Caco-2 (cell line): Measurements from ENCODE around the gene ZNF746. TPM values are rescaled to one million over a fixed set of nuclear protein-coding genes. Genes with fewer than 3 reads are reported as not detected.

Experiments used
- BruUV-seq: library from RNA; stranded (reverse); fragments of 400-500 nt; replicated peaks from 2 replicates; lab custom pipeline; 2021; lab: Mats Ljungman, UMichigan
- CTCF ChIA-PET: fragments of 300-600 bp; sonication (Branson Sonifier 250); formaldehyde crosslinking; loops from one replicate; lab custom pipeline; 2022; ENCODE audit warnings: antibody characterized with exemption; lab: Charles Lee
- POLR2A ChIA-PET: fragments of 300-600 bp; sonication (Branson Sonifier 250); formaldehyde crosslinking; loops from one replicate; lab custom pipeline; 2022; ENCODE audit warnings: antibody characterized with exemption; lab: Charles Lee
- DNase-seq, 2 experiments: peaks; one replicate each; pipeline versions ENCODE4 v3.0.0 to v3.0.0-alpha.2; 2020 to 2022
- H3K27me3 ChIP-seq: replicated peaks from 2 replicates; pipeline ENCODE4 v1.6.0; 2011; ENCODE audit warnings: low read length; ENCODE audit not compliant: control insufficient read depth, insufficient read depth
- H3K36me3 ChIP-seq: 2 replicates; pipeline ENCODE4 v1.5.1; 2011; ENCODE audit warnings: low read length; ENCODE audit not compliant: control insufficient read depth, insufficient read depth
- H3K4me1 ChIP-seq: fragments of 250-450 bp; sonication (Bioruptor Pico); 2 replicates; pipeline ENCODE4 v1.5.1; 2020; ENCODE audit warnings: mild to moderate bottlenecking
- H3K4me3 ChIP-seq: 2 replicates; pipeline ENCODE4 v1.5.1; 2011; ENCODE audit warnings: low read depth, mild to moderate bottlenecking, control low read depth, low read length
- H3K9me3 ChIP-seq: fragments of 250-450 bp; sonication (Bioruptor Pico); 2 replicates; pipeline ENCODE4 v1.5.1; 2020; ENCODE audit warnings: mild to moderate bottlenecking, moderate library complexity
- H3K27ac Mint-ChIP-seq: one replicate; pipeline ENCODE4 v1.8.0; 2022; ENCODE audit warnings: mixed read lengths; ENCODE audit not compliant: unreplicated experiment
- H3K27me3 Mint-ChIP-seq: one replicate; pipeline ENCODE4 v1.8.0; 2022; ENCODE audit warnings: mixed read lengths; ENCODE audit not compliant: insufficient read depth, unreplicated experiment
- H3K36me3 Mint-ChIP-seq: one replicate; pipeline ENCODE4 v1.8.0; 2022; ENCODE audit warnings: mild to moderate bottlenecking, mixed read lengths; ENCODE audit not compliant: insufficient read depth, unreplicated experiment
- H3K4me1 Mint-ChIP-seq: one replicate; pipeline ENCODE4 v1.8.0; 2022; ENCODE audit warnings: low read depth, mixed read lengths; ENCODE audit not compliant: unreplicated experiment
- H3K4me3 Mint-ChIP-seq: one replicate; pipeline ENCODE4 v1.8.0; 2022; ENCODE audit warnings: mild to moderate bottlenecking, moderate library complexity, mixed read lengths; ENCODE audit not compliant: unreplicated experiment
- H3K9me3 Mint-ChIP-seq: one replicate; pipeline ENCODE4 v1.8.0; 2022; ENCODE audit warnings: mixed read lengths; ENCODE audit not compliant: unreplicated experiment
- intact Hi-C: fragments of 100-400 bp; cut with micrococcal nuclease; formaldehyde crosslinking; loops from one replicate; pipeline ENCODE4 v1.10.0; 2022; ENCODE audit not compliant: unreplicated experiment
- total RNA-seq: library from RNA; stranded (reverse); gene quantifications from 2 replicates; pipeline ENCODE4 v1.2.3, GENCODE V29; 2022
- TF ChIP-seq, protein P1 (sequence below), 2 experiments: fragments of 200-600 bp in 1 of 2; IDR thresholded peaks; 1 replicate in 1 of 2; 2 replicates in 1 of 2; pipeline versions ENCODE4 v1.5.1 to v1.8.0; 2011 to 2022; ENCODE audit warnings: antibody characterized with exemption in 1 of 2, control low read depth in 1 of 2, inconsistent platforms in 1 of 2, low read depth in 1 of 2, low read length in 1 of 2, mild to moderate bottlenecking in 1 of 2, moderate library complexity in 1 of 2; ENCODE audit not compliant: insufficient read depth in 1 of 2, severe bottlenecking in 1 of 2, unreplicated experiment in 1 of 2

Gene ZNF746
- total RNA-seq, 1 experiment from 2014 or later: 19.3 TPM

DNA sequence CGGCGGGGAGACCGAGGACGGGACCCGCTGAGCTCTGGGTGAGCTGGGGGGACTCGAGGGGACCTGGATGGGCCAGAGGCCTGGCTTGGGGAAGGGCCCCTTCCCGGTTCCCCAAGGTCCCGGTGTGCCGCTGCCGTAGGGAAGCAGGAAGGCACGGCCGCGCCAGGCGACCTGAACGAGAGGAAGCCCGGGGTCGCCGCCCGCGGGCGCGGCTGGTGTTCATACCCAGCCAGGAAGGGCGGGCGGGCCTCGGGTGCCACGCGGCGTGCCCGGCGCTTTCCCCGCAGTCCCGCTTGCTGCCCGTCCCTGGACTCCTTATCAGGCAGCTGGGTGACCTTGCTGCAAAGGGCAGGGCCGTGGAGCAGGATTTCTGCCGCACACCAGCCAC lies 74.7 kb downstream of the ZNF746 start:
- DNase-seq: no peak
- Mint-ChIP-seq H3K36me3 (peaks cover 7% of the 10 kb centered on the region), H3K27me3 (no peaks in the 10 kb centered on the region), H3K4me3 (no peak overlapping the region), H3K4me1 (no peaks in the 10 kb centered on the region), H3K9me3 (no peaks in the 10 kb centered on the region), H3K27ac (no peak overlapping the region)
- no peaks in the 10 kb centered on the region for H3K36me3 ChIP-seq
- peak overlapping the region; percentile 5 for H3K4me3 ChIP-seq
- ChIA-PET CTCF (interaction anchor here (1.1 to 1.7 kb wide), 2 partner anchors 24 to 113 kb away, joined by 3 to 4 read pairs; no protein-coding TSS in a partner anchor), POLR2A (no interaction called here)
- peaks cover 16% of the 10 kb centered on the region; the same call in 1 of the 2 replicates for H3K4me1 ChIP-seq
- intact Hi-C loops: loop anchor here (1.0 to 5.0 kb wide), 3 partner anchors 74 to 161 kb away; partner anchors contain the start of genes ZNF746 and ZNF783
- peaks cover 2% of the 10 kb centered on the region; the same call in 1 of the 2 replicates for H3K9me3 ChIP-seq
- BruUV-seq: no TSS peak
- TF ChIP-seq, protein P1, sequence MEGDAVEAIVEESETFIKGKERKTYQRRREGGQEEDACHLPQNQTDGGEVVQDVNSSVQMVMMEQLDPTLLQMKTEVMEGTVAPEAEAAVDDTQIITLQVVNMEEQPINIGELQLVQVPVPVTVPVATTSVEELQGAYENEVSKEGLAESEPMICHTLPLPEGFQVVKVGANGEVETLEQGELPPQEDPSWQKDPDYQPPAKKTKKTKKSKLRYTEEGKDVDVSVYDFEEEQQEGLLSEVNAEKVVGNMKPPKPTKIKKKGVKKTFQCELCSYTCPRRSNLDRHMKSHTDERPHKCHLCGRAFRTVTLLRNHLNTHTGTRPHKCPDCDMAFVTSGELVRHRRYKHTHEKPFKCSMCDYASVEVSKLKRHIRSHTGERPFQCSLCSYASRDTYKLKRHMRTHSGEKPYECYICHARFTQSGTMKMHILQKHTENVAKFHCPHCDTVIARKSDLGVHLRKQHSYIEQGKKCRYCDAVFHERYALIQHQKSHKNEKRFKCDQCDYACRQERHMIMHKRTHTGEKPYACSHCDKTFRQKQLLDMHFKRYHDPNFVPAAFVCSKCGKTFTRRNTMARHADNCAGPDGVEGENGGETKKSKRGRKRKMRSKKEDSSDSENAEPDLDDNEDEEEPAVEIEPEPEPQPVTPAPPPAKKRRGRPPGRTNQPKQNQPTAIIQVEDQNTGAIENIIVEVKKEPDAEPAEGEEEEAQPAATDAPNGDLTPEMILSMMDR (IDR thresholded peaks at IDR 0.05; ENCODE audit: insufficient read depth in 1 of 2, low read depth in 1 of 2, low read length in 1 of 2, severe bottlenecking in 1 of 2, unreplicated experiment in 1 of 2): no peak
- H3K27me3 ChIP-seq: no peaks in the 10 kb centered on the region

Other genes with a start within 250 kb of the ZNF746 start
- gene ZNF783, start 235.6 kb downstream of the ZNF746 start, total RNA-seq: 26.1 and 27.3 TPM in 2 replicates
- 20.8 and 22.7 TPM in 2 replicates for gene ZNF777, start 36.7 kb downstream of the ZNF746 start, total RNA-seq